Peyer's patch (tissue), 4 donors: ENCODE measurements around the gene CXCL6. TPM values are rescaled to one million over a fixed set of nuclear protein-coding genes. Genes with fewer than 3 reads are reported as not detected.

Source experiments
- DNase-seq, 3 donors: peaks; one replicate each; pipeline ENCODE4 v3.0.0-alpha.2; 2017 to 2019
- H3K27ac ChIP-seq, 4 donors: fragments of 200-600 bp; sonication (generic); one replicate each; pipeline ENCODE4 v1.5.1; 2016 to 2019
- H3K27me3 ChIP-seq, 2 donors: fragments of 200-600 bp; sonication (generic); one replicate each; pipeline ENCODE4 v1.5.1; 2019
- H3K36me3 ChIP-seq, 3 donors: fragments of 200-600 bp; sonication (generic); one replicate each; pipeline ENCODE4 v1.5.1; 2016 to 2019
- H3K4me1 ChIP-seq, 4 donors: fragments of 200-600 bp; sonication (generic); one replicate each; pipeline ENCODE4 v1.5.1; 2016 to 2019
- H3K4me3 ChIP-seq, 4 donors: fragments of 200-600 bp; sonication (generic); 1 replicate in 3 of 4; 2 replicates in 1 of 4; pipeline ENCODE4 v1.5.1; 2016 to 2019; ENCODE audit warnings: mild to moderate bottlenecking in 1 of 4
- H3K9me3 ChIP-seq, 4 donors: fragments of 200-600 bp; sonication (generic); one replicate each; pipeline ENCODE4 v1.5.1; 2016 to 2019; ENCODE audit warnings: mild to moderate bottlenecking in 1 of 4
- CTCF ChIP-seq, 6 experiments: fragments of 450-650 bp in 4 of 6; fragments of 200-600 bp in 2 of 6; sonication (generic) in 1 of 6; IDR thresholded peaks; one replicate each; pipeline ENCODE4 v1.5.1; 2017 to 2019; ENCODE audit warnings: antibody characterized with exemption in 6 of 6, mild to moderate bottlenecking in 3 of 6, moderate library complexity in 1 of 6
- POLR2A ChIP-seq, 2 donors: fragments of 450-650 bp; IDR thresholded peaks; one replicate each; pipeline ENCODE4 v1.5.1; 2017; ENCODE audit warnings: antibody characterized with exemption in 2 of 2, mild to moderate bottlenecking in 2 of 2, moderate library complexity in 2 of 2
- total RNA-seq, 4 donors: library from RNA; depleted of rRNA; stranded (reverse); fragments of >200 nt; gene quantifications; one replicate each; pipeline ENCODE4 v1.1.0, GENCODE V29; 2016

Gene CXCL6
- total RNA-seq, 4 donors from 2014 or later, result 1.6 TPM; not detected in 3

GRCh38 chr4:73853718-73854473, 17.4 kb downstream of the CXCL6 start:
- Histone ChIP-seq H3K36me3 (no peaks in the 10 kb centered on the region), H3K4me1 (peaks cover 0 to 3% (median 0%) of the 10 kb centered on the region in 4 donors), H3K27me3 (no peaks in the 10 kb centered on the region), H3K27ac (no peak overlapping the region), H3K4me3 (peak overlapping the region in 1 of 4 donors; percentile 24), H3K9me3 (no peaks in the 10 kb centered on the region)
- TF ChIP-seq CTCF (IDR thresholded peaks at IDR 0.05) (no peak), POLR2A (IDR thresholded peaks at IDR 0.05) (no peak)
- no peak for DNase-seq

GRCh38 chr4:73855406-73855805, 18.9 kb downstream of the CXCL6 start:
- Histone ChIP-seq H3K4me1 (peaks cover 0 to 7% (median 0%) of the 10 kb centered on the region in 4 donors), H3K36me3 (no peaks in the 10 kb centered on the region), H3K9me3 (no peaks in the 10 kb centered on the region), H3K27me3 (no peaks in the 10 kb centered on the region), H3K4me3 (no peak overlapping the region), H3K27ac (no peak overlapping the region)
- TF ChIP-seq CTCF (IDR thresholded peaks at IDR 0.05), result no peak
- no peak for TF ChIP-seq POLR2A (IDR thresholded peaks at IDR 0.05)
- DNase-seq, result no peak

GRCh38 chr4:73856518-73856917, 20.0 kb downstream of the CXCL6 start:
- Histone ChIP-seq H3K27ac (no peak overlapping the region), H3K4me1 (peaks cover 0 to 7% (median 0%) of the 10 kb centered on the region in 4 donors), H3K9me3 (no peaks in the 10 kb centered on the region), H3K4me3 (no peak overlapping the region), H3K36me3 (no peaks in the 10 kb centered on the region), H3K27me3 (no peaks in the 10 kb centered on the region)
- DNase-seq, result no peak
- no peak for TF ChIP-seq CTCF (IDR thresholded peaks at IDR 0.05)
- TF ChIP-seq POLR2A (IDR thresholded peaks at IDR 0.05), result no peak

GRCh38 chr4:73859614-73860088, 23.2 kb downstream of the CXCL6 start:
- TF ChIP-seq CTCF (IDR thresholded peaks at IDR 0.05) (no peak), POLR2A (IDR thresholded peaks at IDR 0.05) (no peak)
- Histone ChIP-seq H3K27ac (no peak overlapping the region), H3K36me3 (no peaks in the 10 kb centered on the region), H3K9me3 (no peaks in the 10 kb centered on the region), H3K4me1 (peaks cover 0 to 4% (median 0%) of the 10 kb centered on the region in 4 donors), H3K4me3 (no peak overlapping the region), H3K27me3 (no peaks in the 10 kb centered on the region)
- no peak for DNase-seq

- H3K36me3 ChIP-seq, result no peaks in the 10 kb centered on the region
These were observed 23.7 kb downstream of the CXCL6 start for GRCh38 chr4:73860181-73860580.

More at GRCh38 chr4:73860181-73860580, 23.7 kb downstream of the CXCL6 start:
- Histone ChIP-seq H3K27me3 (no peaks in the 10 kb centered on the region), H3K27ac (no peak overlapping the region), H3K4me1 (peaks cover 0 to 4% (median 0%) of the 10 kb centered on the region in 4 donors), H3K4me3 (no peak overlapping the region), H3K9me3 (no peaks in the 10 kb centered on the region)
- TF ChIP-seq POLR2A (IDR thresholded peaks at IDR 0.05) (no peak), CTCF (IDR thresholded peaks at IDR 0.05) (no peak)
- DNase-seq, result no peak
